HepG2 (cell line): ENCODE measurements around the gene VWC2L.

Experiments used
- REL ChIP-seq: sonication (generic); formaldehyde crosslinking; conservative IDR thresholded peaks from 2 replicates; pipeline ENCODE4 v1.8.0; 2022; ENCODE audit warnings: mild to moderate bottlenecking, missing genetic modification reagents, moderate library complexity
- THAP7 ChIP-seq: sonication (generic); formaldehyde crosslinking; IDR thresholded peaks from 2 replicates; pipeline ENCODE4 v1.8.1; 2023; ENCODE audit warnings: mild to moderate bottlenecking, missing genetic modification reagents

DNA sequence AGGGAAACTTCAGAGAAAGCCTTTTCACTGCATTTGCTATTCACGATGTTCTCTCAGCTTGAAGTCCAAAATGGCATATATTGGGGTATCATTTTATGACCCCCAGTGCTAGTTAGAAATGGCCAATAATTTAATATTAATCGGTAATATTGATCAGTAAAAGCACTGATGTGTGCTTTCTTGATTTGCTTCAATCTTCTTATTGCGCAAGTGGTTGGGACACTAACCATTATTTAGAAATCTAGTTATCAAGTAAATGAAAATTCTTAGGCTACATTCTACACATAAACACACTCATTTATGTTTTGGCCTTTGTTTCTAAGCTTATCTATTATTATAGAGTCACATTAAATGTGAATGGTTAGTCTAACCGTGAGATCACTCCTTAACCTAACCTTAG, 49.7 kb upstream of the VWC2L start:
- TF ChIP-seq THAP7, result no peak
- no peak for TF ChIP-seq REL
